PC-9 (cell line): ENCODE data around the gene NUP210.

Experiments
- EZH2 ChIP-seq: fragments of 200-600 bp; sonication (generic); IDR thresholded peaks from 2 replicates; pipeline ENCODE4 v1.8.0; 2017; ENCODE audit warnings: antibody characterized with exemption, low read depth
- TF ChIP-seq, protein P1 (sequence below): fragments of 200-600 bp; sonication (generic); conservative IDR thresholded peaks from 2 replicates; pipeline ENCODE4 v1.6.1; 2017; ENCODE audit warnings: mixed run types, antibody characterized with exemption, mild to moderate bottlenecking, moderate library complexity

DNA sequence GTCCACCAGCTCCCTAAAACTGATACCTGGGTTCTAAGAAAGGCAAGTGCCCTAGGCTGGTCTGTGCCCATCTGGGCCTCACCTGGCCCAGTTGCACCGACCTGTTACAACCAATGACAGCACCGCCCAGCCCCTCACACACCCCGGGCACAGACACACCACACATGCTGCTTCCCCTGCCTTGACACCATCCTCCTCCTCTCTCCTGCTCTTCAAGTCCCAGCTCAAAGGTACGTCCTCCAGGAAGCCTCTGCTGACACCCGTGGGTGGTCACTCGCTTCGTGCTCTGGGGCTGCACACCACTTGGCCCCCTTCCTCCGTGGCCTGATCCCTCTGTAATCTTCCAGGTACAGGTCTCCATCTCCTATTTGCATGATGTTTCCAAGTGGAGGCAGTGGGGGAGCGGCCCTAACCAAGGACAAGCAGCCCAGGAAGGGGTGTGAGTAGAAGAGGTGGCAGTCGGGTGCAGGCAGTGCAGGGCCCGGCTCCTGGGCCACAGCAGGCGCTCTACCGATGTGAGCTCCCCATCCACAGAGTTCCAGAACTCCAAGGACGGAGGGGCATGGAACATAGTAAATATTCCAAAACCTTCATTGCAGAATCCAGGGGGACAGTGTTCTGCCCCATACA lies 144.6 kb downstream of the NUP210 start:
- TF ChIP-seq, protein P1, sequence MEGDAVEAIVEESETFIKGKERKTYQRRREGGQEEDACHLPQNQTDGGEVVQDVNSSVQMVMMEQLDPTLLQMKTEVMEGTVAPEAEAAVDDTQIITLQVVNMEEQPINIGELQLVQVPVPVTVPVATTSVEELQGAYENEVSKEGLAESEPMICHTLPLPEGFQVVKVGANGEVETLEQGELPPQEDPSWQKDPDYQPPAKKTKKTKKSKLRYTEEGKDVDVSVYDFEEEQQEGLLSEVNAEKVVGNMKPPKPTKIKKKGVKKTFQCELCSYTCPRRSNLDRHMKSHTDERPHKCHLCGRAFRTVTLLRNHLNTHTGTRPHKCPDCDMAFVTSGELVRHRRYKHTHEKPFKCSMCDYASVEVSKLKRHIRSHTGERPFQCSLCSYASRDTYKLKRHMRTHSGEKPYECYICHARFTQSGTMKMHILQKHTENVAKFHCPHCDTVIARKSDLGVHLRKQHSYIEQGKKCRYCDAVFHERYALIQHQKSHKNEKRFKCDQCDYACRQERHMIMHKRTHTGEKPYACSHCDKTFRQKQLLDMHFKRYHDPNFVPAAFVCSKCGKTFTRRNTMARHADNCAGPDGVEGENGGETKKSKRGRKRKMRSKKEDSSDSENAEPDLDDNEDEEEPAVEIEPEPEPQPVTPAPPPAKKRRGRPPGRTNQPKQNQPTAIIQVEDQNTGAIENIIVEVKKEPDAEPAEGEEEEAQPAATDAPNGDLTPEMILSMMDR, result no peak
- TF ChIP-seq EZH2, result no peak
